GM18861 (cell line): ENCODE results near the gene HS6ST3.

Experiments used
- ATAC-seq: cut with Tn5 transposase; IDR thresholded peaks from one replicate; pipeline ENCODE4 v1.9.1; 2021; ENCODE audit not compliant: unreplicated experiment

Gene HS6ST3

GRCh38 chr13:96696389-96696900, 606.5 kb downstream of the HS6ST3 start:
- no peak for ATAC-seq

GRCh38 chr13:96700657-96701056, 610.8 kb downstream of the HS6ST3 start:
- no peak for ATAC-seq

GRCh38 chr13:96707146-96707545, 617.2 kb downstream of the HS6ST3 start:
- ATAC-seq, result no peak

- ATAC-seq, result no peak
These were observed 620.4 kb downstream of the HS6ST3 start for GRCh38 chr13:96710166-96710862.

GRCh38 chr13:96720446-96720845, 630.5 kb downstream of the HS6ST3 start:
- ATAC-seq, result no peak

GRCh38 chr13:96726651-96727050, 636.7 kb downstream of the HS6ST3 start:
- no peak for ATAC-seq

GRCh38 chr13:96728463-96728862, 638.6 kb downstream of the HS6ST3 start:
- ATAC-seq, result no peak

- ATAC-seq, result no peak
These were observed 640.8 kb downstream of the HS6ST3 start for GRCh38 chr13:96730676-96731075.

GRCh38 chr13:96734499-96734898, 644.6 kb downstream of the HS6ST3 start:
- no peak for ATAC-seq

GRCh38 chr13:96741779-96742178, 651.9 kb downstream of the HS6ST3 start:
- ATAC-seq, result no peak

GRCh38 chr13:96743296-96744089, 653.6 kb downstream of the HS6ST3 start:
- no peak for ATAC-seq

- ATAC-seq, result no peak
These were observed 654.7 kb downstream of the HS6ST3 start for GRCh38 chr13:96744367-96745331.

GRCh38 chr13:96746886-96747285, 657.0 kb downstream of the HS6ST3 start:
- no peak for ATAC-seq

- no peak for ATAC-seq
These were observed 659.9 kb downstream of the HS6ST3 start for GRCh38 chr13:96749825-96750224.

- no peak for ATAC-seq
These were observed 661.2 kb downstream of the HS6ST3 start for GRCh38 chr13:96751089-96751488.

GRCh38 chr13:96762876-96763275, 673.0 kb downstream of the HS6ST3 start:
- no peak for ATAC-seq

GRCh38 chr13:96766306-96766705, 676.4 kb downstream of the HS6ST3 start:
- ATAC-seq, result no peak

- no peak for ATAC-seq
These were observed 678.6 kb downstream of the HS6ST3 start for GRCh38 chr13:96768524-96768923.

GRCh38 chr13:96769874-96770273, 680.0 kb downstream of the HS6ST3 start:
- ATAC-seq, result no peak

GRCh38 chr13:96771486-96772367, 681.8 kb downstream of the HS6ST3 start:
- peak; percentile 89 for ATAC-seq
